Activated naive CD8-positive, alpha-beta T cell (primary cell): ENCODE results near the gene RIMS1.

ENCODE experiments used
- H3K27ac Mint-ChIP-seq: one replicate; pipeline ENCODE4 v1.8.0; 2021; ENCODE audit warnings: mixed read lengths
- H3K27me3 Mint-ChIP-seq: one replicate; pipeline ENCODE4 v1.8.0; 2021; ENCODE audit warnings: mixed read lengths
- H3K36me3 Mint-ChIP-seq: one replicate; pipeline ENCODE4 v1.8.0; 2021; ENCODE audit warnings: mixed read lengths
- H3K4me1 Mint-ChIP-seq: one replicate; pipeline ENCODE4 v1.8.0; 2021; ENCODE audit warnings: low read depth, mixed read lengths
- H3K4me3 Mint-ChIP-seq: one replicate; pipeline ENCODE4 v1.8.0; 2021; ENCODE audit warnings: mild to moderate bottlenecking, mixed read lengths
- H3K9me3 Mint-ChIP-seq: one replicate; pipeline ENCODE4 v1.8.0; 2021; ENCODE audit warnings: low read depth, mixed read lengths

Gene RIMS1

DNA sequence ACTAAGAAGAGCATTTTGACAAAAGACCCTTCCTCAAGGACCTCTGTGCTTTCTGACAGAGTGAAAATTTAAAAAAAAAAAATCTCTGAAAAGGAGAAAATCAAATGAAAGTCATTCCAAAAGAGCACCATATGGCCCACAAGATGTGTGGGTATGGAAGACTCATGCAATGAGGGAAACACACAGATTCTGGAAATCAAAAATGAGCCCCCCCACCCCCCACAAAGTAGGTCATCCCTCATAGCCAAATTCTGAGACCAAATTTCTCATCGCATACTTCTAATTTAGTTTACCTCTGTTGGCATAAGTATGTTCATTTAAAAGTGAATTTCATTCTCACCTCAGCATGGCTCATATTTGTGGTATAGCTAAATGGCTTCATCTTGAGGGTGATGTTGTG is 554.3 kb downstream of the RIMS1 start:
- Mint-ChIP-seq H3K27me3 (peaks cover 13% of the 10 kb centered on the region), H3K4me1 (no peaks in the 10 kb centered on the region), H3K27ac (no peak overlapping the region), H3K4me3 (no peak overlapping the region), H3K36me3 (no peaks in the 10 kb centered on the region), H3K9me3 (no peaks in the 10 kb centered on the region)

DNA sequence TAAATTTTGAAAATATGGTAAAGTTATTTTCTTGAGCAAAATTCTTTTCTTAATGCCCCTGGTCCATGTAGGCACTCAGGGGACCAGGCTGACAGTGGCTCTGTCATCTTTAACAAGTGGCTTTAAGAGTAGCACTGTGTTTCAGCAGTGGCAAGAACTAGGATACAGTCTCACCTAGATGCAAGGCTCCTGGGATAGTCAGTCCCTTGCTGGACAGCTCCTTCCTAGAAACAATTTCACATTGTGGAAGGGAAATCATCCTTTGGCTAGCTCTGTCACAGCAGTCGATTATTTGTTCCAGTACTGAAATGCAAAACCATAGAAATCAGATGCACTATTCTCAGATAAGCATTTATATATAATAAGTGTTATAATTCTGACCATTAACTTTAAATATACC is 560.1 kb downstream of the RIMS1 start:
- Mint-ChIP-seq H3K9me3 (no peaks in the 10 kb centered on the region), H3K27me3 (peaks cover 12% of the 10 kb centered on the region), H3K4me3 (no peak overlapping the region), H3K27ac (no peak overlapping the region), H3K4me1 (no peaks in the 10 kb centered on the region), H3K36me3 (no peaks in the 10 kb centered on the region)
